ENCODE results near the gene SRXN1. TPM values are rescaled to one million over a fixed set of nuclear protein-coding genes. Genes with fewer than 3 reads are reported as not detected.

The SRXN1 gene
- total and polyA plus RNA-seq, 9 of the 15 experiments (the other 6 are each of a cell fraction or from before 2014, with no cell fraction given) = 6.8 to 36.4 (median 21.6) TPM

DNA sequence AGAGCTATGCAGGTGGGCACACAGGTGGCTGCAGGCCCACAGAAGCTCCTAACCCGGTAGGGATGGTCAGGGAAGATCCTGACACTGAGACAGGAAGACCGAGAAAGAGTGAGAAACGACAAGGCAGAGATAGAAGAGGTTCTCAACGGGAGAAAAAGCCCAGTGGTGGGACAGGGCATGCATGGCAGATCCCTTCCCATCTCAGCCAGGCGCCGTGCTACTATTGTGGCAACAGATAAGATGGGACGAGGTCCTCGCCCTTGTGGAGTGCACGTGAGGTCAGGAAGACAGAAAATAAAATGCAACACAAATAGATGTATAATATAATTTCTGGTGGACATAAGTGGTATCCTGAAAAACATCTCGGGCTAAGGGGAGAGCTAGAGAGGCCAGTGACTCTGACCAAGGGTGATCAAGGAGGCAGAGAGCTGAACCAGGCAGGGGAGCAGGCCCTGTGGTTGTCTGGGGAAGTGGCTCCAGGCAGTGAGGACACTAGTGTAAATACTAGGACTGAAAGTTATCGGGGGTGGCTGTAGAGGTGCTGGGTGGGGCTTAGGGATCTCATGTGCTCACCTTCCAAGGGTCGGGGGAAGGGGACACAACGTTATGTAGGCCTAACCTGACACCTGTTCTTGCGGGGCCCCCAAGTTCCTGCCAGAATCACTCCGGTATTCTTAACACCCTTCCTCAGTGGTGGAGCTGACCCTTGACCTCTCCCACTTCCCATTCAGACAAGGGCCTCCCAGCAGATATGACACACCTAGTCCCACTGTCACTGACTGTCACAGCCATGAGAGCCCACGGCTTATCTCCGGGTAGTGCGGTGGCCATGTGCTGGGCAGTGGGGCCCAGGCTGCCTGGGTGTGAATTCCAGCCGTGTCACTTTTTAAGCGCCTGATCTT, 1.0 kb downstream of the SRXN1 start (continued):
- TF ChIP-seq REST (IDR thresholded peaks at IDR 0.05; ENCODE audit: borderline replicate concordance) (no peak), REST (CRISPR knock-in tag; IDR thresholded peaks at IDR 0.05; ENCODE audit: low read depth) (no peak), BDP1 (IDR thresholded peaks at IDR 0.05; ENCODE audit: insufficient read depth, insufficient read length) (no peak), CBX8 (IDR thresholded peaks at IDR 0.05; ENCODE audit: borderline replicate concordance, extremely low read depth, low read depth, low read length, poor library complexity, severe bottlenecking) (no peak), PBX2 (CRISPR knock-in tag; IDR thresholded peaks at IDR 0.05; ENCODE audit: low read depth) (no peak), PBX2 (tag; conservative IDR thresholded peaks at IDR 0.05; ENCODE audit: low read depth) (no peak), FOXA3 (CRISPR knock-in tag; conservative IDR thresholded peaks at IDR 0.05 in 1 of 2, IDR thresholded peaks at IDR 0.05 in 1 of 2) (peak; percentile 21 to 43; a peak in 1 of 4 replicates), ATF1 (CRISPR knock-in tag; IDR thresholded peaks at IDR 0.05) (no peak), ATF1 (tag; IDR thresholded peaks at IDR 0.05) (0 out of 2 replicates have a peak, but pooled peaks have one; percentile 19), GATAD2B (IDR thresholded peaks at IDR 0.05; ENCODE audit: borderline replicate concordance) (no peak), SIN3B (IDR thresholded peaks at IDR 0.05; ENCODE audit: low read depth) (no peak), ZNF12 (CRISPR knock-in tag; IDR thresholded peaks at IDR 0.05) (no peak)
- TF ChIP-seq, protein P1, sequence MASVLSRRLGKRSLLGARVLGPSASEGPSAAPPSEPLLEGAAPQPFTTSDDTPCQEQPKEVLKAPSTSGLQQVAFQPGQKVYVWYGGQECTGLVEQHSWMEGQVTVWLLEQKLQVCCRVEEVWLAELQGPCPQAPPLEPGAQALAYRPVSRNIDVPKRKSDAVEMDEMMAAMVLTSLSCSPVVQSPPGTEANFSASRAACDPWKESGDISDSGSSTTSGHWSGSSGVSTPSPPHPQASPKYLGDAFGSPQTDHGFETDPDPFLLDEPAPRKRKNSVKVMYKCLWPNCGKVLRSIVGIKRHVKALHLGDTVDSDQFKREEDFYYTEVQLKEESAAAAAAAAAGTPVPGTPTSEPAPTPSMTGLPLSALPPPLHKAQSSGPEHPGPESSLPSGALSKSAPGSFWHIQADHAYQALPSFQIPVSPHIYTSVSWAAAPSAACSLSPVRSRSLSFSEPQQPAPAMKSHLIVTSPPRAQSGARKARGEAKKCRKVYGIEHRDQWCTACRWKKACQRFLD (CRISPR knock-in tag; IDR thresholded peaks at IDR 0.05) = no peak

Data from K562 (cell line).